ENCODE measurements around the gene MAP2K5. TPM values are rescaled to one million over a fixed set of nuclear protein-coding genes. Genes with fewer than 3 reads are reported as not detected.

The MAP2K5 gene
- total RNA-seq, 4 donors from 2014 or later: 3.6 to 27.1 (median 18.6) TPM

DNA sequence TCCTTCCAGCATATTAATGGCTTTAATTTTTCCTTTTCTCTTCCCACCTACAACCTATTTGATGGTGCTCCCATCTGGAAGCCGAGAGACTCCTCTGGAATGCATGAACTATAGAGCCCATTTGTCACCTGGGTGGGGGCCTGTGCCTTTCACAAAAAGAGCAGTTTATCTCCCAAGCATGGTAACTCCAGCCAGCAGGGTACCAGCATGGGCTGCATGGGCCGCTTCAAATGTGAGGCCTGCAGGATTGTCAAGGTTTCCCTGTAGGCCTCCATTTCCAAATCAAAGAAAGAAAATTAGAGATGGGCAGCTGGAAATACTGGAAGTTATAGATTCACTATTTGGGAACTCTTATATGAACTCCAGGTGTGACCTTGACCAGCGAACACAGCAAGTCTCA lies 232.1 kb downstream of the MAP2K5 start:
- no peak for DNase-seq
- no peak for TF ChIP-seq POLR2A (IDR thresholded peaks at IDR 0.05)
- no peak for TF ChIP-seq CTCF (IDR thresholded peaks at IDR 0.05)
- H3K9me3 ChIP-seq: no peaks in the 10 kb centered on the region
- intact Hi-C loops (cut with DNase I; ENCODE audit: low total_unique reads): no loop called here
- H3K4me3 ChIP-seq: no peak overlapping the region
- no peaks in the 10 kb centered on the region for H3K36me3 ChIP-seq
- no peak overlapping the region for H3K27ac ChIP-seq
- H3K27me3 ChIP-seq: no peaks in the 10 kb centered on the region
- no peaks in the 10 kb centered on the region for H3K4me1 ChIP-seq

DNA sequence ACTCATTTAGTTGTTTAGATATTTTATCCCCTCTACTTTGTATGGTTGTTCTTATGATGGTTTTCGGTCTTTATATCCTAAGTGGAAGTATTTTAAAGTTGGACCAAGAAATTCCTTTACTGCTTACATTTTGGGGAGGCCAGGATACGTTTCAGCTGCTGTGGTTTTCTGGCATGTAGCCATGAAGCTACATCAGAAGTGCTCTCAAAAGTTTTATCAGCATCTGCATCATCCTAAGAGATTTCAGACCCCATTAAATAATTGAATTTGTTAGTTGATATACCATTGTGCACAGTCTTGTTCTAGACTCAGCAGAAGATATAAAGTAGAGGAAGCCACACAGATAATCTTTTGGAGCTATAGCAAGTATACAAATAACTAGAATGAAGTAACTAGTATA lies 232.7 kb downstream of the MAP2K5 start:
- Histone ChIP-seq H3K9me3 (no peaks in the 10 kb centered on the region), H3K4me1 (no peaks in the 10 kb centered on the region), H3K36me3 (no peaks in the 10 kb centered on the region), H3K27ac (no peak overlapping the region), H3K4me3 (no peak overlapping the region), H3K27me3 (no peaks in the 10 kb centered on the region)
- no peak for TF ChIP-seq CTCF (IDR thresholded peaks at IDR 0.05)
- no peak for TF ChIP-seq POLR2A (IDR thresholded peaks at IDR 0.05)
- intact Hi-C loops (cut with DNase I; ENCODE audit: low total_unique reads): no loop called here
- no peak for DNase-seq

GRCh38 chr15:67775998-67776397 lies 233.5 kb downstream of the MAP2K5 start:
- H3K4me1 ChIP-seq: no peaks in the 10 kb centered on the region
- no peaks in the 10 kb centered on the region for H3K9me3 ChIP-seq
- H3K27ac ChIP-seq: no peak overlapping the region
- no peaks in the 10 kb centered on the region for H3K36me3 ChIP-seq
- no peak overlapping the region for H3K4me3 ChIP-seq
- intact Hi-C loops (cut with DNase I; ENCODE audit: low total_unique reads): no loop called here
- TF ChIP-seq POLR2A (IDR thresholded peaks at IDR 0.05) (no peak), CTCF (IDR thresholded peaks at IDR 0.05) (no peak)
- DNase-seq: no peak
- H3K27me3 ChIP-seq: no peaks in the 10 kb centered on the region

GRCh38 chr15:67776600-67776999 lies 234.1 kb downstream of the MAP2K5 start:
- Histone ChIP-seq H3K36me3 (no peaks in the 10 kb centered on the region), H3K27me3 (no peaks in the 10 kb centered on the region), H3K9me3 (no peaks in the 10 kb centered on the region), H3K27ac (no peak overlapping the region), H3K4me1 (no peaks in the 10 kb centered on the region), H3K4me3 (no peak overlapping the region)
- no peak for TF ChIP-seq POLR2A (IDR thresholded peaks at IDR 0.05)
- no peak for TF ChIP-seq CTCF (IDR thresholded peaks at IDR 0.05)
- intact Hi-C loops (cut with DNase I; ENCODE audit: low total_unique reads): no loop called here
- DNase-seq: no peak

DNA sequence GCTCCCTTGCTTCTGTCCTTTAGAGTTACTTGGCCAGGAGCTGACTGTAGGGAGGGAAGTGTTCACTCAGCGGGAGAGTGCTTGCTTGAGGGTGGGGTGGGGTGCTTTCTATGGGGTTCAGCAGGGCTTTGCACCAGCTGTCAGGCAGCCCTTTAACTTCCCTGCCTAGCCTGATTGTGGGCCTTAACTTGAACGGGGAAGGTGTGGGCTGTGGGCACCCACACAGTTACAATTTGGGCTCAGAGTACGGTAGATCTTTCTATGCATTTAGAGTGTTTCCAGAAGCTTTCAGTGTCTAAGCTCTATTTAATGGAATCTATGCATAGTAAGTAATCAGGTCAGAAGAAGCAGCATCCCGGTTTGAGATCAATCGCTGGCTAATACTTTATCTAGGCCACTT lies 234.6 kb downstream of the MAP2K5 start:
- Histone ChIP-seq H3K9me3 (no peaks in the 10 kb centered on the region), H3K27ac (no peak overlapping the region), H3K27me3 (no peaks in the 10 kb centered on the region), H3K36me3 (no peaks in the 10 kb centered on the region), H3K4me3 (no peak overlapping the region), H3K4me1 (no peaks in the 10 kb centered on the region)
- TF ChIP-seq POLR2A (IDR thresholded peaks at IDR 0.05) (no peak), CTCF (IDR thresholded peaks at IDR 0.05) (no peak)
- no peak for DNase-seq
- intact Hi-C loops (cut with DNase I; ENCODE audit: low total_unique reads): no loop called here

Measured in uterus (tissue), 4 donors.